Keratinocyte (primary cell): Measurements from ENCODE around the gene PTBP2. TPM values are rescaled to one million over a fixed set of nuclear protein-coding genes. Genes with fewer than 3 reads are reported as not detected.

Source experiments
- DNase-seq: peaks from one replicate; pipeline ENCODE4 v3.0.0-alpha.2; 2011; ENCODE audit warnings: low read depth, missing footprints, low spot score
- FAIRE-seq: peaks from 2 replicates; lab custom pipeline; 2011; peaks lifted over from hg19 to GRCh38; lab: Jason Lieb, UNC
- H2AFZ ChIP-seq: 2 replicates; pipeline ENCODE4 v1.6.0; 2012; ENCODE audit warnings: low read length, control low read depth, inconsistent platforms; ENCODE audit not compliant: control insufficient read depth
- H3K27ac ChIP-seq: 2 replicates; pipeline ENCODE4 v1.5.1; 2011; ENCODE audit warnings: low read length; ENCODE audit not compliant: control insufficient read depth, insufficient read depth
- H3K27me3 ChIP-seq: 3 replicates; pipeline ENCODE4 v1.6.0; 2011; ENCODE audit warnings: low read length; ENCODE audit not compliant: control insufficient read depth, insufficient read depth; ENCODE audit errors: extremely low read depth
- H3K36me3 ChIP-seq, 2 experiments: 2 replicates in 1 of 2; 3 replicates in 1 of 2; pipeline ENCODE4 v1.5.1; 2011; ENCODE audit warnings: low read length in 2 of 2, mild to moderate bottlenecking in 1 of 2; ENCODE audit not compliant: control insufficient read depth in 2 of 2, insufficient read depth in 2 of 2; ENCODE audit errors: extremely low read depth in 1 of 2
- H3K4me1 ChIP-seq: 3 replicates; pipeline ENCODE4 v1.5.1; 2011; ENCODE audit warnings: low read length; ENCODE audit not compliant: control insufficient read depth, insufficient read depth; ENCODE audit errors: extremely low read depth
- H3K4me2 ChIP-seq: 3 replicates; pipeline ENCODE4 v1.6.0; 2011; ENCODE audit warnings: low read depth, low read length; ENCODE audit not compliant: control insufficient read depth, insufficient read depth; ENCODE audit errors: extremely low read depth
- H3K4me3 ChIP-seq, 3 experiments: fragments of 200-600 bp in 1 of 3; sonication (generic) in 1 of 3; 2 replicates in 2 of 3; 3 replicates in 1 of 3; pipeline ENCODE4 v1.5.1; 2011 to 2016; ENCODE audit warnings: low read length in 3 of 3, mild to moderate bottlenecking in 3 of 3, control low read depth in 2 of 3, inconsistent platforms in 1 of 3, low read depth in 1 of 3, mixed read lengths in 1 of 3, mixed run types in 1 of 3, moderate library complexity in 1 of 3; ENCODE audit not compliant: control insufficient read depth in 2 of 3, insufficient read depth in 2 of 3; ENCODE audit errors: extremely low read depth in 1 of 3
- H3K79me2 ChIP-seq: 2 replicates; pipeline ENCODE4 v1.6.0; 2012; ENCODE audit warnings: low read length; ENCODE audit not compliant: control insufficient read depth, insufficient read depth
- H3K9ac ChIP-seq: 3 replicates; pipeline ENCODE4 v1.6.0; 2011; ENCODE audit warnings: low read length; ENCODE audit not compliant: control insufficient read depth, insufficient read depth; ENCODE audit errors: extremely low read depth
- H3K9me1 ChIP-seq: 3 replicates; pipeline ENCODE4 v1.6.0; 2011; ENCODE audit warnings: low read length; ENCODE audit not compliant: control insufficient read depth, insufficient read depth; ENCODE audit errors: extremely low read depth
- H3K9me3 ChIP-seq: 2 replicates; pipeline ENCODE4 v1.5.1; 2012; ENCODE audit warnings: low read depth, low read length; ENCODE audit not compliant: control insufficient read depth
- H4K20me1 ChIP-seq: 3 replicates; pipeline ENCODE4 v1.6.0; 2011; ENCODE audit warnings: low read length; ENCODE audit not compliant: control insufficient read depth, insufficient read depth; ENCODE audit errors: extremely low read depth
- CTCF ChIP-seq, 3 experiments: IDR thresholded peaks in 1 of 3; conservative IDR thresholded peaks in 1 of 3; optimal IDR thresholded peaks in 1 of 3; 2 replicates in 2 of 3; 3 replicates in 1 of 3; pipeline versions ENCODE3 to v1.5.1; 2011; ENCODE audit warnings: low read length in 3 of 3, mild to moderate bottlenecking in 3 of 3, moderate library complexity in 2 of 3, control low read depth in 1 of 3, inconsistent platforms in 1 of 3; ENCODE audit not compliant: insufficient read depth in 2 of 3; ENCODE audit errors: extremely low read depth in 1 of 3
- EZH2 ChIP-seq: IDR thresholded peaks from one replicate; pipeline ENCODE4 v1.6.1; 2012; ENCODE audit warnings: inconsistent platforms, mild to moderate bottlenecking, low read length, moderate library complexity
- dilution Hi-C: fragments of 300-500 bp; cut with MboI; formaldehyde crosslinking; loops from one replicate; pipeline ENCODE4 v1.7.0; 2020; ENCODE audit warnings: low sequenced_read_pairs; ENCODE audit not compliant: extremely low pct_ligation_motif_present
- polyA plus RNA-seq, 5 experiments: library from polyadenylated mRNA; depleted of rRNA in 3 of 5; stranded (reverse) in 3 of 5; stranded (forward) in 1 of 5; unstranded in 1 of 5; fragments of >200 nt; gene quantifications; 1 replicate in 1 of 5; 2 replicates in 3 of 5; 3 replicates in 1 of 5; pipeline versions ENCODE4 v1.2.1 to v1.2.3, GENCODE V29; 2011 to 2012; ENCODE audit warnings: missing spikeins in 2 of 5, low read depth in 1 of 5, low replicate concordance in 1 of 5

Gene PTBP2
- polyA plus RNA-seq, 1 donor (not counting 4 experiments of a cell fraction or from before 2014, with no cell fraction given) = 9.5 TPM

- H4K20me1 ChIP-seq = peaks cover 4% of the 10 kb centered on the region
- DNase-seq (no peak), FAIRE-seq (no peak)
- TF ChIP-seq EZH2 (no peak), CTCF (optimal IDR thresholded peaks at IDR 0.05 in 1 of 3, IDR thresholded peaks at IDR 0.05 in 1 of 3, conservative IDR thresholded peaks at IDR 0.05 in 1 of 3; ENCODE audit: extremely low read depth in 1 of 3, insufficient read depth in 2 of 3, low read length in 3 of 3) (no peak)
- no peaks in the 10 kb centered on the region for H3K9me3 ChIP-seq
- peaks cover 81% of the 10 kb centered on the region for H3K79me2 ChIP-seq
- H3K9ac ChIP-seq = no peak overlapping the region
- peaks cover 3% of the 10 kb centered on the region for H3K4me1 ChIP-seq
- H3K4me3 ChIP-seq = no peak overlapping the region
- dilution Hi-C loops = no loop called here
- no peaks in the 10 kb centered on the region for H3K27me3 ChIP-seq
- no peak overlapping the region for H2AFZ ChIP-seq
- H3K9me1 ChIP-seq = no peaks in the 10 kb centered on the region
- H3K27ac ChIP-seq = no peak overlapping the region
- H3K36me3 ChIP-seq = peaks cover 1 to 6% of the 10 kb centered on the region in 2 experiments
- no peak overlapping the region for H3K4me2 ChIP-seq
Measured at GRCh38 chr1:96747565-96747964, 26.0 kb downstream of the PTBP2 start.

GRCh38 chr1:96748078-96748477 is 26.5 kb downstream of the PTBP2 start:
- no peaks in the 10 kb centered on the region for H3K27me3 ChIP-seq
- H3K4me2 ChIP-seq = no peak overlapping the region
- TF ChIP-seq CTCF (optimal IDR thresholded peaks at IDR 0.05 in 1 of 3, IDR thresholded peaks at IDR 0.05 in 1 of 3, conservative IDR thresholded peaks at IDR 0.05 in 1 of 3; ENCODE audit: extremely low read depth in 1 of 3, insufficient read depth in 2 of 3, low read length in 3 of 3) (no peak), EZH2 (no peak)

More at GRCh38 chr1:96748078-96748477, 26.5 kb downstream of the PTBP2 start:
- Histone ChIP-seq H3K4me3 (no peak overlapping the region), H3K9ac (no peak overlapping the region), H3K4me1 (peaks cover 3% of the 10 kb centered on the region), H3K27ac (no peak overlapping the region), H4K20me1 (peaks cover 4% of the 10 kb centered on the region), H2AFZ (no peak overlapping the region), H3K9me3 (no peaks in the 10 kb centered on the region), H3K79me2 (peaks cover 76% of the 10 kb centered on the region), H3K9me1 (no peaks in the 10 kb centered on the region), H3K36me3 (peaks cover 1 to 4% of the 10 kb centered on the region in 2 experiments)
- DNase-seq (no peak), FAIRE-seq (no peak)
- dilution Hi-C loops = no loop called here
